ENCODE results near the gene RBM4B.

The RBM4B gene

DNA sequence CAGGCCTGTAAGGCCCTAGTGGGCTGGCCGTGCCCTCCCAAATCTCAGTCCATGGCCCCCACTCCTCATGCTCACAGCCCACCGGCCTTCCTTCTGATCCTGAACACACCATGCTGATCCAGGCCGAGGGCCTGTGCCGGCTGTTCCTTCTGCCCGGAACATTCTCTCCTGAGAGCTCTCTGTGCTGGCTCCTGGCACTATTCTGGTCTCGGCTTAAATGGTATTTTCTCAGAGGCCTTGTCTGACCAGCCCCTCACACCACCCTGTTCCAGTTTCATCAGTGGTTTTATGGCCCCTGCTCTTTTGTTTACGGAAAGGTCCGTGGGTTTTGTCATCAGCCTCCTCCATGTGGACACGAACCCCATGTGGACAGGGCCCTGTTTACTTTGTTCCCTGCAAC, 29.3 kb upstream of the RBM4B start:
- DNase-seq = no peak

DNA sequence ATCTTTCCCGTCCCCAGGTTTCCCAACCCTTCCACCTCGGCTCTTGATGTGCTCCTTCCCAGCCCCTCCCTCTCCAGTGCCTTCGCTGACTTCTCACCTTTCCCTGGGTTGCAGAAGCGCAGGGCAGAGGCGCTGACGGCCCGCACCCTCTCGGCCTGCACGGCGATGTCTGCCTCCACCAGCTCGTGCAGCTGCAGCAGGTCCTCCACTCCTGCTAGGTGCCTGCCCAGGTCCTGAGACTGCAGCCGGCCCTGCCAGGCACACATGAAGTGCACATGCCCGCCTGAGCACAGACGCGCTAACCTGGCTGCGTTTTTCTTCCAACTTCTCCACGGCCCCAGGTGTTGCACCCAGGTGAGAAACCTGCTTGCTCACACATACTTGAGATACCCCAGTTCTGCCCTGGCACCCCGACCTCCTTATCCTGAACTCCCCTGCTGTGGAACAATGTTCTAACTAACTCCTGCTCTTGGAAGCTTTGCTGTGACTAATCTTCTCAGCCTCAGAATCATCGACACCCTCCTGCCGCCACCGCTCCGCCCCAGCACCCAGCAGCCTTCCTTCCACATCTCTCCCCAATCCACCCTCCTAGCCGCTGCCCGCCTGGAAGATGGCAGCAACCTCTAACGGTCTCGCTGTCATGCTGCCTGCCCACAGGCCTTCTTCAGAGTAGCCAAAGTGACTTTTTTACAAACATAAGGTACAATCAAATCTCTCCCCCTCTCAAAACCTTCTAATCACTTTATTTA, 28.1 kb upstream of the RBM4B start:
- no peak for DNase-seq

DNA sequence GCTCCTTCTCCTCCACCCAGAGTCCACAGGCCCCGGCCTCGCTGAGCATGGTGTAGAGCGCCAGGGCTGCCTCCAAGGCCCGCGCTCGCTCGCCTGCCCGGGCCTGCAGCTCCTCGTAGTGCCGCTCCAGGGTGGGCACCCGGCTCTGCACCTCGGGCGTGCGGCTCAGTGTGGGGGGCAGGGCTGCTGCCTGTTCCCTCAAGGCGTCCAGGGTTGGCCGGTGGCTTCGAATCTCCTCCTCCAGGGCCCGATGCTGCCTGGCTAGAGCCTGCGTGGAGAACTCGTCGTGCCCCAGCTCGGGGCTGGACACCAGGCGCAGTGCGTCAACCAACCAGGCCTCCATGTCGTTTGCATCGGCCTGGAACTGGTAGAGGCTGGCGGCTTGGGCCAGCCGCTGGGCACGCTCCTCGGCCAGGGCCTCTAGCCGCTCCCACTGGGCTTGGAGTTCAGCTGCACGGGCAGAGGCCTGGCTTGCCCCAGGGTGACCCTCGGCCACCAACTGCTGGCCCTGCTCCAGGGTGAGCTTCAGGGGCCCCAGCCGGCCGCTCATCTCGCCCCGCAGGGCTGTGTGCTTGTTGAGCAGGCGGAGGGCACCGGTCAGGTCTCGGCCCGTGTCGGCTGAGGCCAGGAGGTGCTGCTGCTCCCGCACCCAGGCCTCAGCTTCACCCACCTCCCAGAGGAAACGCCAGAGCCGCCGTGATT, 27.1 kb upstream of the RBM4B start:
- no peak for DNase-seq

DNA sequence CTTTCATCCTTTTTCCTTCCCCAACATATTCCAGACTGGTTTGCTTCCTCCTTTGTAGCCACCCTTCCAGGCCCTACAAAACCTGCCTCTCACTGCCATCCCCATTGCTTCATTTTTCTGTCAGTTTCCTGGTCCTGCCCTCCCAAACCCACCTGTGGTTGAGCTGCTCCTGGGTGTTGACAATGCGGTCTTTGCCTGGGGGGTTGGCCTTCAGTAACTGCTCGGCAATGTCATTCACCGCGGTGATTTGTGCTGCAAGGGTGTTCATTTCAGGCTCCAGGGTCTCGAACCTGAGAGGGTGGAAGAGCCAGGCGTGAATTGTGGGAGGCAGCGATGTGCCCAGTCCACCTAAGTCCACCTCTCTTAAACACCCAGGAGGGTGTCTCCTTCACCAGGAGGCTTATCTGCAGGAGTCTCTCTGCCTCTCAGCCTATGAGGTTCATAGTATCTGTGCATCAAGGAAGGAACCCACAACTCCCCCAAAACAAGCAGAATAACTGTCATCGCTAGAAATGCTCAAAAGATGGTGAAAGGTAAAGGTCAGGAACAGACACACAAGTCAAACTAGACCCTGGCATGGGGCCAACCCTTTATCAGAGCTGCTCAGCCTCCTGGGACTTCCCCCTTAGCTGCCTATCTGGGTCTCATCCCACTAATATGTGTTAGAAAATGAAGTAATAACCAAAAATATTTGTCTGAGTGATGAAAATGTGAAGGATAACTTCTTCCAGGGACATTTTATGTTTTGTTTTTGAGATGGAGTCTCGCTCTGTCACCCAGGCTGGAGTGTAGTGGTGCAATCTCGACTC, 23.9 kb upstream of the RBM4B start:
- no peak for DNase-seq

DNA sequence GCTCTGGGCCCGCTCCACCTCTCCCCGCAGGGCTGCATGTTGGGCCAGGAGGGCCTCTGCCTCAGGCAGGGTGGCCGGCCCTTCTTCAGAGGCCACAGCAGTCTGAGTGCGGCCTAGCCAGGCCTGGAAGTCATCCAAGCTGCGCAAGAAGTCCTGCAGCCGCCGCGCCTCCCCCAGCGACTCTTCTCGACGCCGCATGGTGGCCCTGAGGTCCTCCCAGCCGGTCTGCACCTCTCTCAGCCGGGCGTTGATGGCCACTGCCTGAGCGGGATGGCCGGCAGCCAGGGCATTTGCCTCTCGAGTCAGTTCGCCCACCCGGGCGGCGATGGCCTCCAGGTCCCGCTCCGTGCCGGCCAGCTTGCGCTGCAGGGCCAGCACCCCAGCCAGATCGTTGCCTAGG, 23.1 kb upstream of the RBM4B start:
- no peak for DNase-seq

DNA sequence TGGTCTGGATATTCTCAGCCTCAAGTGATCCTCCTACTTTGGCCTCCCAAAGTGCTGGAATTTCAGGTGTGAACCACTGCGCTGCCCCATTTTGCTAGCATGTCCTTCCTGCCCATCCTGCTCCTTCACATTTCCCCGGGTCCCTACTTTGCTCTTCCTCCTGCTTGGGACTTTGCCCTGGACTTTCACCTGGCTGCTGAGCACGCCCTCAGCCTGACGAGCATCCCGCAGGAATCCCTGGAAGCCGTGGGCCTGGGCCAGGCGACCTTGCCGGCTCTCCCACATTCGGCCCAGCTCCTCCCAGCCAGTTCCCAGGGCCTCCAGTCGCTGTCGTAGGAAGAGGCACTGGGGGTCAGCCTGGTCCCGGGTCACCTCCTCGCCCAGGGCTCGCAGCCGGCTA, 22.6 kb upstream of the RBM4B start:
- DNase-seq = no peak

DNA sequence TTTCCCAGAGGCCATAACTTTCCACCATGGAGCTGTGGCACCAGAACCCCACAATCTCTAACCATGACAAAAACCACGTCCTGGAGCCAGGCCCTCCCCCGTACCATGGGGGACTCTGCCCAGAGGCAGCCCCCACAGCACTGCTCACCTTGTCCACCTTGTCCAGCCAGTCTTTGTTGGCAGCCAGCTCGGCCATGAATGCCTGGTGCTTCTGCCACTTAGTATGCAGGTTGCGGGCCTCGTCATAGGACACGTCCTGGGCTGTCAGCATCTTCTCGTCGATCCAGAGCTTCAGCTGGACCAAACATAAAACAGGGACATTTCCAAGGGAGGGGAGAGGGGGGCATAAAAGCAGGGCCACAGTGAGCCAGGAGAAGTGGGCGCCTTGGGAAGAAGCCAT, 20.8 kb upstream of the RBM4B start:
- no peak for DNase-seq

DNA sequence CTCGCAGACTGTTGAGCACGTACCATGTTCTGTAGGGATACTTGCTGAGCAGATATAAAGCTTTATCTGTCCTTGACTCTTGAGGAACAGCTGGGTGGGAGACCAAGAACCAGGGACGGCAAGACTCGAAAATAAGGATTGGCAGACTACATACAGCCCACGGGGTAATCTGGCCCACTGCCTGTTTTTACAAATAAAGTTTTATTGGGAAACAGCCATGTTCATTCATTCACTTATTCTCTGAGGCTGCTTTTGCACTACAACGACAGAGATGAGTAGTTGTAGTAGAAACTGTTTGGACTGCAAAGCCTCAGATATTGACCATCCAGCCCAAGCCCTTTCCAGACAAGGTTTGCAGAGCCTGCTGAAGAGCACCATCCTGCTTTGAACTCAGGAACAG, 20.3 kb upstream of the RBM4B start:
- DNase-seq = no peak

DNA sequence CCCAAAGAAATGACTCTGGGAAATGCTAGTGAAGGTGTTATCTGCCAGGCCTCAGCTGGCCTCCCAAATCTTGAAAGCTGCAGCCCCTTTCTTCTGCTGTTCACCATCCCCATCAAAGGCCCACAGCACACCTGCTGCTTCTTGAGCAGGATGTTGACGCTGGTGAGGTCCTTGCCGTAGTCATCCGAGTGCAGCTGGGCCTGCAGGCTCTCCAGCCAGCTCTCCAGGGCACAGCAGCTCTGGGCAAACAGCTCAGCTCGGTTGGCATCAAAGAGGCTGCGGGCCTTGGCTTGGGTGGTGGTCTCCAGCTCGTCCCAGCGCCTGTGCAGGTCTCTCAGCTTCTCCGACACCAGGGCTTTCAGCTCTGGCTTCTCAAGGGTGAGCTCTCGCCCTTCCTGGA, 18.5 kb upstream of the RBM4B start:
- DNase-seq = no peak

DNA sequence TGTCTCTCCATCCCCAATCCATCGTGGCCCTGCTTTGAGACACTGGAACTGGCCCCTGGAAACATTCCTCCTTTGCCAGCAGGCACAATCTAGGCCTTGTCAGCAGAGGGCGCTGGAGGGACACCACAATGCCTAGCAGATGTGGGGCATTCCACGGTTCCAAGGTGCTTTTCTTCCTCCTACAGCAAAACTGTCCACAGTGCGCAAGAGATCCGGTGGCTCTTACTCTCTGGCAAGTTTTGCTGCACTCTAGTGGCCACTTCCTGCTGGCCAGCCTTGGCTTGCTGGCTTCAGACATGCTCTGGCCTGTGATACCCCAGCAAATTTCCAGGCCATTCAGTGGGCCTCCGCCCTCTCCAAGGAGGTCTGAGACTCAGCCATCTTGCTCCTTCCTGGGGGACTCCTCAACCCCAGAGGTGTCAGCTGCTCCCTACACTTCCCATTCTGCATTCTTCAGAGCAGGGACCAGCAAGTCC, 17.1 kb upstream of the RBM4B start:
- peak; percentile 96 for DNase-seq

DNA sequence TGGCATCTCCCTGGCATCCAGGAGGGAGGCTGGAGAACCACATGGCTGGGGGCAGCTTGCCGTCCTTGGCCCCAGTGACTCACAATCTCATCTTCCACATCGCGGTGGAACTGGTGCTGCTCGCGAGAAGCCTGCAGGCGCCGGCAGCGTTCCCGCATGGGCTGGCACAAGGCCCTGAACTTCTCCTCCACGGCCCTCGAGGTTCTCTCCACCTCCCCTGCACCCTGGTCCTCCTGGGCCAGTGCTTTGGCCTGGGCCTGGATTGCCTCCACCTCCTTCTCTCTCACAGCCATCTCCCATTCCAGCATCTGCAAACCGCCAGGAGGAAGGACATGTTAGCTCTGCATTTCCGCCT, 16.3 kb upstream of the RBM4B start:
- no peak for DNase-seq

DNA sequence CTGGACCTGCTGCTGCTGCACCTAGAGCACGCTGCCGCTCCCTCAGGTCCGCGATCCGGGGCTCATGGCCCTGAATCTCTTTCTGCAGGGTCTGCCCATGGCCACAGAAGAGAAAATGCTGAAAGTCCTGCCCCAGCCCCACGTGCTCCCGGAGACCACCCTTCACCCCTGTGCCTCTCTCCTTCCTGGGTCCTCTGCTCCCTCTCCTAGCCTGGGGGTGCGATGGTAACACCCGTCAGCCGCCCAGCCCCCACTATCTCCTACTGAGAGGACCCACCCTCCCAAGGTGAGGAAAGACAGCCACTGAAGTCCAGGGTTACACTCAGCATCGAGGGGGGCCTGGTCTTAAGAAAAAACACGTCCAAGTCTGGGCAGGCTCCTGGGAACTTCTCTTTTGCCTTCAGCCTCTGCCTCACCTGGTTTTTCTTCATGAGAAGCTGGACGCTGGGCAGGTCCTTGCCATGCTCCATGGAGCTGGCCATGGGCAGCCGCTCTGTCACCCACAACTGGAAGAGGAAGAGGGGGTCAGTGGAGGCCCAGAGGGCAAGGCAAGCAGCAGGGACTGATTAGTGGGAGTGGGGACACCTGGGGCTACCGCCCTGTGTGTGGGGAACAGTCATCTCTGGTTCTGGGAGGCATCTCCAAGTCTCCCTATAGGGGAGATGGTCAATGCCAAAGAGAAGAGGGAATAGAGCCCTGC, 15.8 kb upstream of the RBM4B start:
- no peak for DNase-seq

DNA sequence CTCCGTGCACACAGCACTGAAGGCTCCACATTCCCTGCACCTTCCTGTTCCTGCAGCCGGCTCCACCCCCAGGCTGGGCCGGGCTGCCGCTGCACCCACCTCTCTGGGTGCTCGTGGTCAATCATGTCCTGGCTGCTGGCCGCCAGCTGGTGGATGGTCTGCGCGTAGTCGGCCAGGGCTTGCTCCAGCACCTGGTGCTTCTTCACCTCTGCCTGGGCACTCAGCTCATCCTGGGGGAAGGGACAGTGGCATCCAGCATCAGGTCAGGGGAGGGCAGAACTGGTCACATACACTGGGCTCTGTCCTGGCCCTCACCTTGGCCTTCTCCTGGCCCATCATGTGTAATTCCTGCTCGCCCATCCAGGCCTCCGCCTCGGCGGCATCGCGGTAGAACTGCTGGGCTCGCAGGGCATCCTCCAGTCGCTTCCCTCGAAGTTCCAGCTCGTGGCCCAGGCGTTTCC, 15.2 kb upstream of the RBM4B start:
- DNase-seq = no peak

DNA sequence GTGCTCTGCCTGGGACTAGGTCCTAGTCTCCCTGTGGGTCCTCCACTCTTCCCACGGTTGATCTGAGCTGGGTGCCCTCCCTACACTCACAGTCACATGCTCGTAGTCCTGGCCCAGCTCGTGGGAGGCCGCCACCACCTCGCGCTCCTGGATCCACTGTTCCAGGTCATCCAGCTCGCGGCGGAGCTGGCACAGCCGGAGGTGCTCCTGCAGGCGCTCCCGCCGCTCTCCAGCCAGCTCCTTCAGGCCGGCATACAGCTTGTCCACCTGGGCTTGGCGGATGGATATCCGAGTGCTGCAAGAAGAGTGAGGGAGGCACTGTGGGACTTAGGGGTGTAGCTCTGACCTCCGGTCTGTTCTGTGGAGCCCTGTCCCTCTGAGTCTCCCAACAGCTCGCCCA, 14.8 kb upstream of the RBM4B start:
- no peak for DNase-seq

DNA sequence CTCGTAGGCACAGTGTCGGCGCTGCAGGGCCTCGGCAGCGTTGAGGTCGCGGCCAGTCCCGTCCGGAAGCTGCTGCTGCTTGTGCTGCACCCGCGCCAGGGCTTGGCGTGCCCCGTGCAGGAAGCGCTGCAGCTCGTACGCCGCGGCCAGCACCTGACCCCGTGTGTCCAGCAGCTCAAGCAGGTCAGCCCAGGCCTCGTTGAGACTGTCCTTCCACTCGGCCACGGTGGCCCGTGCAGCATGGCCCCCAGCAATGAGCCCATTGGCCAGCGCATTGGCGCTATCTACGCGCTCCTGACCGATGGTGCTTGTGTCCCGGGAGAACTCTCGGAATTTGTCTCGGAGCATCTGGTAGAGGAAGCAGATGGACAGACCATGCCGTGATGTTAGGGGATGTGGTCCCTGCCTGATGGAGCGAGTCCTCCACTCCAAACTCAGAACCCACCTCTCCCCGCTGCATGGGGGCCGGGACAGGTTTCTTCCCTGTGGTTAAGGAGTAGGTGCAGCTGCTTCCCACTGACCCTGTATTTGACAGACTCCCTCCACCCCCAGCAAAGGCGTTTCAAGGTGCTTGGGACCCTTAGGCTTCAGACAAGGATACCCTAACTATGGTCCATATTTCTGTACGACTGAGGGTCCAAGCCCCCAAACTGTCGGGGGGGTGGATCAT, 13.8 kb upstream of the RBM4B start:
- DNase-seq = no peak

DNA sequence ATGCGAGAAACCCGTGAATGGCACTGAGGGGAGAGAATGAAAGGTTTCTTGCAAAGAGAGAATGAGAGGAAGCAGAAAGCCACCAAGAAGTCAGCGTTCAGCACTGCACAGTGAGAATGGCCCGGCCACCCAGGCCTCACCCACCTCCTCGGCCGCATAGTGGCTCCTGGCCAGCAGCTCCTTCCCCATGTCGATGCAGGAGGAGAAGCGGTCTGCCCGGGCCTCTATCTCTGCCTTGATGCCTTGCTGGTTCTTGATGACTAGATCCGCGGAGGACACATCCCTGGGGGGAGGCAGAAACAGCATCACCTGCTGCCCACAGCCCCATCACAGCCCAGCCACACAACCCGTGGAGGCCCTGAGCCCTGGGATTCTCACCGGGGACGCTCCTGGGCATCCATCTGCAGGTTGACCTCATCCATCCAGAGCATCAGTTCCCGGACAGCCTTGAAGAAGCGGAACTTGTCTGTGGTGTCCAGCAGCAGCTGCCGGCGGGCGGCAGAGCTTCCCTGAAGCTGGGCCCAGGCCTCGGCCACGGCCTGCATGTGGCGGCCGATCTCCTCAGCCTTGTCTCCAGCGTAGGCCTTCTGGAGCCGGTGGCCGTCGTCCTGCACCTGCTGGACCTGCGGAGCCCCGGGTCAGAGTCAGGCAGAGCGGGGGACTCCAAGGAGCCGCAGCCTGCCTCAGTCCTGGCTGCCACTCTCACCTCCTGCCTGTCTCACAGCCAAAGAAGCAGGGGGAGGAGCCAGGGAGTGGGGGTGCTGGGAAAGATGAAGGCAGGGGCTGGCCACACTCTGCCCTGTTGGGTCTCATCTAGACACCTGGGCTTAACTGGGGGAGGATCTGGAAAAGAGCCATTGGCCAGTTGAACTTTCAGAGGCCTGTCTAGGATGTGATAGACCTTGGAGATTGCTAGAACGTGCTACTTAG, 12.2 kb upstream of the RBM4B start:
- DNase-seq = no peak

DNA sequence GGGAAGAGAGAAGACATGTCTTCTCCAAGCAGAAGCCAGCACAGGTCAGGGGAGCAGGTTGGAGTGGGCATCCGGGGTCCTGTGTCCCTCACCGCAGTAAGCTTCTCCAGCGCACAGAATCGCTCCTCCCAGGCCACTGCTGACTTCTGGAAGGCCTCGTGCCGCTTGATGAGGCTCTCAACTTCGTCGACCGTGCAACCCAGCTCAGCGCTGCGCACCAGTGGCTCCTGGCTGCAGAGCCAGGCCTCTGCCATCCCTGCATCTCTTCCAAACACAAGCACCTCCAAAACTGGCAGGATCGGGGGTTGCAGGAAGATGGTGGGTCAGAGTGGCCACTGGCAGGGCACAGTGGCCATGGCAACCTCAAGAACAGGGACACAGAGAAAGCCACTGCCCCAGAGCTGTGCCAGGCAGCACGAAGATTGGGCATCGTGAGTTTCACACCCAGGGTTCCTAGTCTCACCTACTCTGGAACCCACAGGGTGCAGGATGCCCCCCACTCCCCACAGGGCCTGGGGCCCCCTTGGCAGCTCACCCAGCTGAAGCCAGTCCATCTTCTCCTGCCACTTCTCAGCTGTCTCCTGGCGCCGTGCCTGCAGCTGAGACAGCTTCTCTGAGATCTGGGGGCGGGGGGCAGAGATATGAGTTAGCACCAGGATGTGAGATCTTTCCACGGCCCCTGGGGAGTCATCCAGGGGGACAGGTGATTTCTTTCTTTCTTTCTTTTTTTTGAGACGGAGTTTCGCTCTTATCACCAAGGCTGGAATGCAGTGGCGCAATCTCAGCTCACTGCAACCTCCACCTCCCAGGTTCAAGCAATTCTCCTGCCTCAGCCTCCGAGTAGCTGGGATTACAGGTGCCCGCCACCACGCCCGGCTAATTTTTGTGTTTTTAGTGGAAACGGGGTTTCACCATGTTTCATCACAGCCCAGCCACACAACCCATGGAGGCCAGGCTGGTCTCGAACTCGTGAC, 11.2 kb upstream of the RBM4B start:
- DNase-seq = no peak

DNA sequence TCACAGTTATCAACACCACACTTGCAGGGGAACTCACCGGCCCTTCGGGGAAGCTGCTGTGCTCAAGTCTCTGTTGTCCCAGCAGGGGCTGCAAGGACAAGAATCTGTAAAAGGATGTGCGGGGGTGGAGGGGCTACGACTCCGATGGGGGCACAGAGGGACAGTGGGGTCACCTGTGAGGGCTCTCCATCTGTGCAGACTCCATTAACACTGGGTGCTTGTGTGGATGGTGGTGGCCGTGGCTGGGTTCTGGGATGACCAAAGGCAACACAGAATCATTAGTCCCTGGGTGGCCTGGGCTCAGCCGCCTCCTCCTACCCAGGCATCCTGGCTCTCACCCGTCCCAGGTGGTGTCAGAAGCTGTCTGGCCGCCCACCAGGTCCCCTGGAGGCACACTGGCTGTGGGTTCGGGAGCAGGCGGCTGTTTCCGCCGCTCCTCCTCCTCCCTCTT, 10.2 kb upstream of the RBM4B start:
- no peak for DNase-seq

DNA sequence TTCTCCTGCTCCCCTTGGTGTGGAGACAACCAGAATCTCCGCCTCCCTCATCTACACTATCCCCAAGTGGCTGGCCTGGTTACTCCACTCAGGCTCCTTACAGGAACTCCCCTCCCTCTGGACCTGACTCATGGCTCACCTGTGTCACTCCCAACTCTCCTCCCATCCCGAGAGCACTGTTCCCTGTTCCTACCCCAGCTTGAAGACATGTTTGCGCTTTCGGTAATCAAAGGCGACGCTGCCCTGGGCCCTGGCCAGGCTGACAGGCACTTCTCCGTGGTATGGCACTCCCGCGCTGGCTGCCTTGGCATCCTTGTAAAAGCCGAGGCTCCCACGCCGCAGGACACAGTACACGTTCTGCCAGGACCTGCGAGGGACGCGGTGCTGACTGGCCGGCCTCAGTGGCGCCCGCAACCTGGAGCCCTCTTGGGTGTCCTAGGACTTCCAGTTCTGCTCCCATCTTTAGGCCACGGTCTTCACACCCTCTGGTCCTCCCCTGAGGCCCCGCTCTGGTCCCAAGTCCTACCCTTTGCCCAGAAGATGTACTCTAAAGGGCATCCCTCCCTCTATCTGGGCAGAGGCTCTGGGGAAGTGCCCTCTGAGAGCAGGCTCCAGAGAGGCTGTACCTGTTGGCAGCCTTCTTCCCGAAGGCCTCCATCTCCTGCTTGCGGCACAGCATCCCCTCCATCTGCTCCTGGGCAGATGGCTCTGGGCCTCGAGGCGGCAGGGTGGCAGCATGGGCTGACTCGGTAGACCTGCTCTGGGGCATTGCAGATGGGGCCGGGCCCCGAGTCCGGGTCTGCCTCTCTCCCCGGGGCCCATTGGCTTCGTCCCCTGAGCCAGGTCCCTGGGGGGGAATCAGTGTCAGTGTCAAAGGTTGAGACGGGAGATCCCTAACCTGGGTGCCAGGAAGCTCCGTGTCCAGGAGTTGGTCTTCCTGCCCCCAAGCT, 9.4 kb upstream of the RBM4B start:
- no peak for DNase-seq
